ENCODE data around the gene SBK1. TPM values are rescaled to one million over a fixed set of nuclear protein-coding genes. Genes with fewer than 3 reads are reported as not detected.

SBK1 gene
- total RNA-seq, 1 donor from 2014 or later: 4.6 TPM

GRCh38 chr16:28297784-28298510 is 5.6 kb downstream of the SBK1 start:
- Histone ChIP-seq H3K27ac (peak overlapping the region; percentile 47), H3K4me3 (no peak overlapping the region), H3K9ac (no peak overlapping the region), H3K36me3 (no peaks in the 10 kb centered on the region), H3K4me1 (peaks cover 14% of the 10 kb centered on the region), H3K4me2 (no peak overlapping the region), H2AFZ (replicated peaks) (no peak overlapping the region), H3F3A (ENCODE audit: low read depth) (peaks cover 18% of the 10 kb centered on the region), H3K9me3 (ENCODE audit: low read depth) (no peaks in the 10 kb centered on the region), H3K79me2 (ENCODE audit: low read depth) (peaks cover 91% of the 10 kb centered on the region), H4K20me1 (ENCODE audit: low read depth) (peaks cover 95% of the 10 kb centered on the region), H3K27me3 (no peaks in the 10 kb centered on the region)
- TF ChIP-seq CTCF (IDR thresholded peaks at IDR 0.05): no peak
- no peak for TF ChIP-seq EZH2phosphoT487 (IDR thresholded peaks at IDR 0.05)
- TF ChIP-seq EZH2 (IDR thresholded peaks at IDR 0.05): no peak
- Mint-ChIP-seq H3K4me3 (no peak overlapping the region), H3K27me3 (ENCODE audit: insufficient read depth, low read depth) (peaks cover 3% of the 10 kb centered on the region), H3K9me3 (no peaks in the 10 kb centered on the region), H3K27ac (peak overlapping the region; percentile 29), H3K36me3 (peaks cover 13% of the 10 kb centered on the region), H3K4me1 (peaks cover 28% of the 10 kb centered on the region)
- DNase-seq (ENCODE audit: low spot score): no peak

DNA sequence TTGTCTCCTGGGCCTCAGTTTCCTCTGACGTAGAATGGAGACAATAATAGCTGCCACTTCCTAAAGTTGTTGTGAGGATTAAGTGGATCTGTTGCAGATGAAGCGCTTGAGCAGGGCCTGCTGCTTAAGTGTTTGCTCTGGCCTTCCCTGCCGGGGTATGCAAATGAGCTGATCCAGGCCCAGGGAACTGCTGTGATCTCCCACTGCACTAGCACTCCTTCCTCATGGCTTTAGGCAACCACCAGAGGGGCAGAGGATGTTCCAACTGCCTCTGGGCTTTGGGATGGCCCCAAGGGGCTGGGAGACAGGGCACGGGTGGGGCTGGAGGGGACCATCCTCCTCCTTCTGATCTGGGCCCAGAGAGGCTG is 6.2 kb downstream of the SBK1 start:
- no peaks in the 10 kb centered on the region for H3K9me3 Mint-ChIP-seq
- Histone ChIP-seq H3K4me1 (peaks cover 14% of the 10 kb centered on the region), H4K20me1 (ENCODE audit: low read depth) (peaks cover 100% of the 10 kb centered on the region), H3K27me3 (no peaks in the 10 kb centered on the region), H3K36me3 (no peaks in the 10 kb centered on the region), H2AFZ (replicated peaks) (no peak overlapping the region), H3K79me2 (ENCODE audit: low read depth) (peaks cover 86% of the 10 kb centered on the region), H3F3A (ENCODE audit: low read depth) (peaks cover 18% of the 10 kb centered on the region), H3K4me3 (no peak overlapping the region), H3K9me3 (ENCODE audit: low read depth) (no peaks in the 10 kb centered on the region), H3K27ac (peak overlapping the region; percentile 47), H3K4me2 (peak overlapping the region; percentile 35), H3K9ac (no peak overlapping the region)
- H3K4me3 Mint-ChIP-seq: no peak overlapping the region
- peaks cover 3% of the 10 kb centered on the region for H3K27me3 Mint-ChIP-seq (ENCODE audit: insufficient read depth, low read depth)
- H3K36me3 Mint-ChIP-seq: peaks cover 14% of the 10 kb centered on the region
- H3K27ac Mint-ChIP-seq: no peak overlapping the region
- H3K4me1 Mint-ChIP-seq: peaks cover 28% of the 10 kb centered on the region
- no peak for TF ChIP-seq EZH2 (IDR thresholded peaks at IDR 0.05)
- TF ChIP-seq CTCF (IDR thresholded peaks at IDR 0.05): no peak
- TF ChIP-seq EZH2phosphoT487 (IDR thresholded peaks at IDR 0.05): no peak
- DNase-seq (ENCODE audit: low spot score): peak; percentile 62

- Mint-ChIP-seq H3K4me1 (peaks cover 12% of the 10 kb centered on the region), H3K36me3 (peaks cover 18% of the 10 kb centered on the region), H3K9me3 (no peaks in the 10 kb centered on the region), H3K27ac (no peak overlapping the region), H3K4me3 (no peak overlapping the region), H3K27me3 (ENCODE audit: insufficient read depth, low read depth) (no peaks in the 10 kb centered on the region)
- no peaks in the 10 kb centered on the region for H3K36me3 ChIP-seq
- H3K27ac ChIP-seq: no peak overlapping the region
- H3K4me3 ChIP-seq: no peak overlapping the region
- H3K27me3 ChIP-seq: no peaks in the 10 kb centered on the region
- peaks cover 18% of the 10 kb centered on the region for H3F3A ChIP-seq (ENCODE audit: low read depth)
- peaks cover 9% of the 10 kb centered on the region for H3K4me1 ChIP-seq
- H3K9me3 ChIP-seq (ENCODE audit: low read depth): no peaks in the 10 kb centered on the region
- no peak overlapping the region for H3K9ac ChIP-seq
- no peak overlapping the region for H3K4me2 ChIP-seq
- peaks cover 81% of the 10 kb centered on the region for H3K79me2 ChIP-seq (ENCODE audit: low read depth)
- TF ChIP-seq EZH2 (IDR thresholded peaks at IDR 0.05) (no peak), EZH2phosphoT487 (IDR thresholded peaks at IDR 0.05) (no peak), CTCF (IDR thresholded peaks at IDR 0.05) (no peak)
- no peak overlapping the region for H2AFZ ChIP-seq (replicated peaks)
- peaks cover 100% of the 10 kb centered on the region for H4K20me1 ChIP-seq (ENCODE audit: low read depth)
- no peak for DNase-seq (ENCODE audit: low spot score)
Measured at GRCh38 chr16:28300327-28300726, 8.0 kb downstream of the SBK1 start.

Data from neural progenitor cell (in vitro differentiated cells).